ENCODE data around the gene DYNC1LI1.

Gene DYNC1LI1

DNA sequence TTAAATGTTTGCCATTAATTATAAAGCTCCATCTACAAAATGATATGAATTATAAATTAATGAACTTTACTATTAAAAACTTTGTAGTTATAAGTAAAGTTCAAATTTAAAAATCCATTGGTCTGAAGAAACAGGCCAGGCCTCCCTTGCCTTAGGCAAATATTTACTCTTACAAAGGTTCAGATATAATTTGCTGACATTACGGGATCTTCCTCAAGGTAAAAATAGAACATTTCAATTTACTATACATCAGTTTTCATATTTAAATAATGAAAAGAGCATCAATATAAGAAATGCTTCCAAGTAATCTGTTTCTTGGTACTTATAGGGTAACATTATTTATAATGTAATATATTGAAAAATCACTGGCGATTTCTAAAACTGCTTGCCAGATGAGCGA lies 71.7 kb downstream of the DYNC1LI1 start:
- TF ChIP-seq, protein P1, sequence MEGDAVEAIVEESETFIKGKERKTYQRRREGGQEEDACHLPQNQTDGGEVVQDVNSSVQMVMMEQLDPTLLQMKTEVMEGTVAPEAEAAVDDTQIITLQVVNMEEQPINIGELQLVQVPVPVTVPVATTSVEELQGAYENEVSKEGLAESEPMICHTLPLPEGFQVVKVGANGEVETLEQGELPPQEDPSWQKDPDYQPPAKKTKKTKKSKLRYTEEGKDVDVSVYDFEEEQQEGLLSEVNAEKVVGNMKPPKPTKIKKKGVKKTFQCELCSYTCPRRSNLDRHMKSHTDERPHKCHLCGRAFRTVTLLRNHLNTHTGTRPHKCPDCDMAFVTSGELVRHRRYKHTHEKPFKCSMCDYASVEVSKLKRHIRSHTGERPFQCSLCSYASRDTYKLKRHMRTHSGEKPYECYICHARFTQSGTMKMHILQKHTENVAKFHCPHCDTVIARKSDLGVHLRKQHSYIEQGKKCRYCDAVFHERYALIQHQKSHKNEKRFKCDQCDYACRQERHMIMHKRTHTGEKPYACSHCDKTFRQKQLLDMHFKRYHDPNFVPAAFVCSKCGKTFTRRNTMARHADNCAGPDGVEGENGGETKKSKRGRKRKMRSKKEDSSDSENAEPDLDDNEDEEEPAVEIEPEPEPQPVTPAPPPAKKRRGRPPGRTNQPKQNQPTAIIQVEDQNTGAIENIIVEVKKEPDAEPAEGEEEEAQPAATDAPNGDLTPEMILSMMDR (IDR thresholded peaks at IDR 0.05; ENCODE audit: low read length, missing control alignments): no peak
- H3K4me3 ChIP-seq (replicated peaks; ENCODE audit: low read depth, low read length): no peak overlapping the region
- no peak for DNase-seq (ENCODE audit: low read depth)

DNA sequence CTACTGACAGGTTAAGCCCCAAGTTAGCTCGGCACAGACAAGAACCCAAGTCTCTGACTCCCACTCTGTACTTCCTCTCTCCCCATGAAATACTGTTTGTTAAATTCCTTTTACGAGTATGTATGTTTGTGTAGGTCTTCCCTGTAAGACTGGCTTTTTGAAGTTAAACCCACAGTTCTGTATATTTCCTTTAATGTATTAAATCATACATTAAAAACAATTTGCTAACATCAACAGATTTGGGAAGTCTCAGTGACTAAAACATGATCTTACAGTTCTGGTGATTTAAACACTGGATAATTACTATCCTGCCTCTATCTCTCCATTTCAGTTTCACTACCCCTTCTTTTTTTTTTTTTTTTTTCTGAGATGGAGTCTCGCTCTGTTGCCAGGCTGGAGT lies 72.4 kb downstream of the DYNC1LI1 start:
- DNase-seq (ENCODE audit: low read depth): no peak
- TF ChIP-seq, protein P1 (IDR thresholded peaks at IDR 0.05; ENCODE audit: low read length, missing control alignments): no peak

DNA sequence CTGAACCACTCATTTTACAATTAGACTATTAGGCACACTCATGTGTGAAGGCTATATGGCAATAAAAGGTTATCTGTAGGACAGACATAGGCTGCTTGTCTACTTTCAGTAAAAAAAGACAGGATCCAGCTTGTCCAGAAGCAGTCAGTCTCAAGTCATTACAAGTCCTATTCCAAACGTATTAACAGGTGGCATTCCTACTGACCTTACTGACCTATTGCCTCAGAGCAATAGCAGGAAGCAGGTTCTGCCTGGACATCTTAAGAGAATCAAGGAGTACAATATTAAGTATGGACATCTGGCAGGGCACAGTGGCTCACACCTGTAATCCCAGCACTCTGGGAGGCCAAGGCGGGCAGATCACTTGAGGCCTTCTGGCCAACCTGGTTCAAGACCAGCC lies 75.0 kb downstream of the DYNC1LI1 start:
- TF ChIP-seq, protein P1 (IDR thresholded peaks at IDR 0.05; ENCODE audit: low read length, missing control alignments): no peak
- no peak overlapping the region for H3K4me3 ChIP-seq (replicated peaks; ENCODE audit: low read depth, low read length)
- no peak for DNase-seq (ENCODE audit: low read depth)

More for the DNA sequence above, 72.4 kb downstream of the DYNC1LI1 start:
- H3K4me3 ChIP-seq (replicated peaks; ENCODE audit: low read depth, low read length): no peak overlapping the region

DNA sequence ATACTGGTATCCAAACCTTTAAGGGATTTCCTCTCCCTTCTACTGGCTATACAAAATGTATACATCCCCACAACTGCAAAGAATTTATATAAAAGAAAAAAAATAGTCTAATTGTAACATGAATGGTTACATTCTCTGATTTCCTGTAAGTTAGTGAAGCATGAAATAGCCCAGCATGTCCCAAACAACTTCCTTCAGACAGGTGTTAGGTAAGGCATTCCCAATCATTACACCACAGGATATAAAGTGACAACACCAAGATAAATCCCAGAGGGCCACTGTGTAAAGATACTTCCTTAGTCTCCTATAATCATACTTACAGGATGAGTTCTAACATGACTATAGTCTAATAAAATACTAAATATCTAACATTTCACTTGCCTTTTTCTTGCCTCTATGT lies 75.6 kb downstream of the DYNC1LI1 start:
- H3K4me3 ChIP-seq (replicated peaks; ENCODE audit: low read depth, low read length): no peak overlapping the region
- DNase-seq (ENCODE audit: low read depth): no peak
- TF ChIP-seq, protein P1 (IDR thresholded peaks at IDR 0.05; ENCODE audit: low read length, missing control alignments): no peak

DNA sequence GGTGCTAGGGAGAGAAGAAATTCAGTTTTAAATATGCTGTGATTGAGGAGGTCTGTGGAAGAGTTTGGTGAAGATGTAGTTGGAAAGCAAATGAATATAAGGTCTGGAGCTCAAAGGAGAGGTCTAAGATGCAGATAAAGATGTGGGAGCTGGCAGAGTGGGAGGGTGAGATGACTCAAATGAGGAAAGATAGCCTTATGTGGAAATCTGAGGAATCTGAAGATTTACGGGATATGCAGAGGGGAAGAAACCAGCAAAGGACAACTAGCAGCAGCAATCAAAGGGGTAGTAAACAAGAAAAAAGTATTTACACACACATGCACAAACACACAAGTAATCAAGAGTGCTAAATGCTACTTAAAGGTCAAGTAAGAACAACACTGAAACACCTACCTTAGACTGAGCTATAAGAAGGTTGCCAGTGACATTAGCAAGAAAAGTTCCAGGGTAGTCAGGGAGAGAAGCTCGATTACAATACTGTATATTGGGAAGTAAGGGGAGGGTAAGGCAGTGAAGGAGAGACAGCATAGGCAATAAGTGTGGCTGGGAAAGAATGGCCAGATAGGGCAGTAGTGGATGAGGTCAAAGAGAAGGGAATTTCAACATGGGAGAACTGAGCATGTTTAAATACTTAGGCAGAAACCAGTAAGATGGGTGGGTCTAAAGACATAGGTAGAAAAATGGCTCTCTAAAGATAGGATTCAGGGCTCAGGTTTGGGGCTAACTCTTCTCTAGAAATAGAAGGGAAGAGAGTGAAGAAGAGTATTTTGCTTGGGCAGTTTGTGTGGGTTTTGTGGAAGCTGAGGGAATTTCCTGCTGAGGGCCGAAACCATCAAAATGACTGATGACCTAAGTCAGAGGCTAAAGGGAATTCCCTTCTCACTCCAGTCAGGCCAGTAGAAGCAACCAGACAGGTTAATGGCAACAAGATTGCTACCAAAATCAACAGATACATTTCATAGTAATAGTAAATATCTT lies 76.9 kb downstream of the DYNC1LI1 start:
- TF ChIP-seq, protein P1 (IDR thresholded peaks at IDR 0.05; ENCODE audit: low read length, missing control alignments): no peak
- peak; percentile 49 for DNase-seq (ENCODE audit: low read depth)
- no peak overlapping the region for H3K4me3 ChIP-seq (replicated peaks; ENCODE audit: low read depth, low read length)

DNA sequence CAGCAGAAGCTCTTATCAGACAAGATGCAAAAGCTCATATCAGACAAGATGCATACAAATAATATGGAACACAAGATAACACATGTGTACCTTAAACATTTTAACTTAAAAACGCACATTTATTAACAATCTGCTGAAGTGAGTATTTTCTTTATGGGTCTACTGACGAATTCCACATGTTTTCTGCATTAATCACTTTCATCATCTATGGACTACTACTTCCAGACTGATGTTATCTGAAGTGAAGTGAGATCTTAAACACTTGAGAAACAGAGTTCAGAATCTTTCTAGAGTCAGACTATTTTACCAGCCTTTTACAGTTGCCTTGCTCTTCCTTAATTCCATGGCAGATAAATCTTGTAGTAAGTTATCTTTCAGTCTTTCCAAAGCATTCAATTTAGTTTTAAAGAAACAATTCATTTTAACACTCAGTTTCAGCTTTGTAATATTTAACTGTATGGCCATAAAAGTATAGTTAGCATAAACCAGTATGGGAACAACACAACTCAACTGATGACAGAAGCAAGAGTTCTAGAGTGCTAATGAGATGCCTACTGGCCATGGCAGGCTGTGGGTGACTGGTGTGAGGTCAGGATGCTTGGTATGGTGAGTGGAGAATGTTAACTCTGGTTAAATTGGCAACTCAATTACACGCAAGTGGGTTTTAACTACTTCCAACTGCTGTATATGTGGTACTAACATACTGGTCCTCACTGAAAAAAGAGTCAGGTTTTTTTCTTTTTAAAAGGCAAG lies 77.8 kb downstream of the DYNC1LI1 start:
- DNase-seq (ENCODE audit: low read depth): no peak
- H3K4me3 ChIP-seq (replicated peaks; ENCODE audit: low read depth, low read length): no peak overlapping the region
- TF ChIP-seq, protein P1 (IDR thresholded peaks at IDR 0.05; ENCODE audit: low read length, missing control alignments): no peak

Measured in fibroblast of pulmonary artery (primary cell).